Measurements from ENCODE around the gene OR52E4. TPM values are rescaled to one million over a fixed set of nuclear protein-coding genes. Genes with fewer than 3 reads are reported as not detected.

OR52E4 gene
- total RNA-seq, 1 experiment from 2014 or later: not detected

- ATAC-seq (no peak), DNase-seq (ENCODE audit: low spot score) (no peak)
- CTCF ChIA-PET: interaction anchor here (0.6 to 1.4 kb wide), 15 partner anchors 10 to 472 kb away, joined by 3 to 9 read pairs (median 3); partner anchors contain the start of gene TRIM5
- Mint-ChIP-seq H3K36me3 (no peaks in the 10 kb centered on the region), H3K9me3 (no peaks in the 10 kb centered on the region), H3K27me3 (ENCODE audit: low read depth) (no peaks in the 10 kb centered on the region), H3K4me1 (peaks cover 12% of the 10 kb centered on the region), H3K4me3 (no peak overlapping the region), H3K27ac (no peak overlapping the region)
- TF ChIP-seq NR1H2 (CRISPR knock-in tag; IDR thresholded peaks at IDR 0.05) (no peak), CREM (CRISPR knock-in tag; IDR thresholded peaks at IDR 0.05) (no peak), GTF2I (CRISPR knock-in tag; conservative IDR thresholded peaks at IDR 0.05) (no peak), SMAD3 (CRISPR knock-in tag; IDR thresholded peaks at IDR 0.05; ENCODE audit: borderline replicate concordance) (no peak), RELA (CRISPR knock-in tag; IDR thresholded peaks at IDR 0.05; ENCODE audit: borderline replicate concordance) (no peak), ZMAT4 (CRISPR knock-in tag; IDR thresholded peaks at IDR 0.05) (no peak), HMGXB4 (CRISPR knock-in tag; IDR thresholded peaks at IDR 0.05) (no peak)
- POLR2A ChIA-PET: no interaction called here
Observed at GRCh38 chr11:5891216-5891800, 10.9 kb downstream of the OR52E4 start.

GRCh38 chr11:5892908-5893307 is 12.5 kb downstream of the OR52E4 start, which contains the start of gene OR52E5:
Gene OR52E5 (plus strand): TSS chr11:5893208. CDS start chr11:5900777, 7,569 bp downstream.
- ChIA-PET CTCF (interaction anchor here (0.6 kb wide), 1 partner anchor 305 kb away, joined by 3 read pairs; no protein-coding TSS in a partner anchor), POLR2A (no interaction called here)
- Mint-ChIP-seq H3K4me1 (peaks cover 2% of the 10 kb centered on the region), H3K9me3 (no peaks in the 10 kb centered on the region), H3K27ac (no peak within 1 kb of the TSS), H3K4me3 (no peak within 1 kb of the TSS), H3K27me3 (ENCODE audit: low read depth) (no peaks in the 10 kb centered on the region), H3K36me3 (no peaks in the 10 kb centered on the region)
- ATAC-seq (no peak), DNase-seq (ENCODE audit: low spot score) (no peak)
- TF ChIP-seq ZNF121 (CRISPR knock-in tag; IDR thresholded peaks at IDR 0.05) (no peak), CTCF (IDR thresholded peaks at IDR 0.05) (no peak), KAT7 (CRISPR knock-in tag; IDR thresholded peaks at IDR 0.05; ENCODE audit: borderline replicate concordance) (no peak), NFATC4 (CRISPR knock-in tag; IDR thresholded peaks at IDR 0.05) (no peak), MXD4 (CRISPR knock-in tag; IDR thresholded peaks at IDR 0.05; ENCODE audit: borderline replicate concordance) (no peak), ERG (CRISPR knock-in tag; IDR thresholded peaks at IDR 0.05) (no peak), ZNF219 (CRISPR knock-in tag; IDR thresholded peaks at IDR 0.05; ENCODE audit: borderline replicate concordance) (no peak), ZNF532 (CRISPR knock-in tag; IDR thresholded peaks at IDR 0.05; ENCODE audit: borderline replicate concordance) (no peak), ZMAT4 (CRISPR knock-in tag; IDR thresholded peaks at IDR 0.05) (no peak), JUN (CRISPR knock-in tag; IDR thresholded peaks at IDR 0.05) (no peak), GTF2I (CRISPR knock-in tag; conservative IDR thresholded peaks at IDR 0.05) (no peak), NR3C1 (CRISPR knock-in tag; conservative IDR thresholded peaks at IDR 0.05; ENCODE audit: low read depth) (no peak), ZNF512 (CRISPR knock-in tag; IDR thresholded peaks at IDR 0.05; ENCODE audit: borderline replicate concordance) (no peak), ZNF425 (CRISPR knock-in tag; conservative IDR thresholded peaks at IDR 0.05) (no peak), ZNF423 (CRISPR knock-in tag; IDR thresholded peaks at IDR 0.05) (no peak), FOXJ3 (CRISPR knock-in tag; IDR thresholded peaks at IDR 0.05; ENCODE audit: borderline replicate concordance) (no peak)
